GM21825 (cell line): ENCODE measurements around the gene TNPO2.
"Not testable (repeated sequence)": the region's sequence is repeated elsewhere in the genome, so short reads cannot be mapped to it uniquely, and the experiment has no call there.

Experiments
- ATAC-seq: cut with Tn5 transposase; IDR thresholded peaks from one replicate; pipeline ENCODE4 v1.9.1; 2021; ENCODE audit warnings: mild to moderate bottlenecking, moderate library complexity; ENCODE audit not compliant: unreplicated experiment

The TNPO2 gene

GRCh38 chr19:12678039-12678438 lies 45.7 kb downstream of the TNPO2 start:
- ATAC-seq = not testable (repeated sequence)

GRCh38 chr19:12676928-12677327 lies 46.8 kb downstream of the TNPO2 start:
- no peak for ATAC-seq

- ATAC-seq = no peak
Observed at GRCh38 chr19:12676384-12676792, 47.3 kb downstream of the TNPO2 start.

GRCh38 chr19:12675940-12676339 lies 47.8 kb downstream of the TNPO2 start:
- no peak for ATAC-seq

DNA sequence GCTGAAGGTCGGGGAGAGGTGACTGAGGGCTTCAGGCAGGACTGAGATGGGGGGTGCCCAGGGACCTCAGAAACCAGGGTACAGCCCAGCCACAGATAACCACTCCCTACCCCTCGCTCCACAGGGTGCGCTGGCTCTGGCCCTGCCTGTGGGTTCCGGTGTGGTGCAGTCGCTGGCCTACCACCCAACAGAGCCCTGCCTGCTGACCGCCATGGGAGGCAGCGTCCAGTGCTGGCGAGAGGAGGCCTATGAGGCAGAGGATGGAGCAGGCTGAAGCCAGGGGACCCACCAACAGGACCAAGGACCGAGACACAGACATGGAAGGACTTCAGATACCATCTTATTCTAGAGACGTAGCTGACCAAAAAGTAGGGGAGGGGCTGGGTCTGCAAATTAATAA lies 48.3 kb downstream of the TNPO2 start:
- no peak for ATAC-seq

GRCh38 chr19:12672744-12673143 lies 51.0 kb downstream of the TNPO2 start:
- no peak for ATAC-seq

DNA sequence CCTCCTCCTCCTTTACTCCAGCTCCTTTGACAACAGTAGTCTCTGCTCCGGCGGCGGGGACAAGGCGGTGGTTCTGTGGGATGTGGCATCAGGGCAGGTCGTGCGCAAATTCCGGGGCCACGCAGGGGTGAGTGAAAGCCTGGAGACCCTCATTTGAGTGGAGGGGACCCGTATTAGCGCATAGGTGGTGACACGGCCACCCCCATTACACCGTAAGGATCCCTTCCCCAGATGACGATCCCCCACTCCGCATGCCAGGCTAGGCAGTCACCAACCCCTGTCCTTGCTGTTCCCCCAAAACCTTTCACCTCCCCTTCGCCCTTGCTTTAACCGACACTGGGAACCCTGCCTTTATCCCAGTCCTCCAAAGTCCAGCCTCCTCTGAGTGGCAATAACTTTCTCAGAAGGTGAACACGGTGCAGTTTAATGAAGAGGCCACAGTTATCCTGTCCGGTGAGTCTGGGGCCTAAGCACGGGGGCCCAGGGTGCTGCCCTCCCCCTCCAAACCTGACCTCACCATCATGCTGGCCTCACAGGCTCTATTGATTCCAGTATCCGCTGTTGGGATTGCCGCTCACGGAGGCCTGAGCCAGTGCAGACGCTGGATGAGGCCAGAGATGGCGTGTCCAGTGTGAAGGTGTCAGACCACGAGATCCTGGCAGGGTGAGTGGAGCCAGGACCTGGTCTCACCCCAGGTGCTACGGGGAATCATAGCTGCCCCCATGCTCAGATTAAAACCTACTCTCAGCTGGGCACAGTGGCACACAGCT lies 53.4 kb downstream of the TNPO2 start:
- no peak for ATAC-seq

- ATAC-seq = no peak
Observed at GRCh38 chr19:12669270-12670158, 54.2 kb downstream of the TNPO2 start.

- ATAC-seq = no peak
Observed at GRCh38 chr19:12668932-12669269, 54.8 kb downstream of the TNPO2 start.

DNA sequence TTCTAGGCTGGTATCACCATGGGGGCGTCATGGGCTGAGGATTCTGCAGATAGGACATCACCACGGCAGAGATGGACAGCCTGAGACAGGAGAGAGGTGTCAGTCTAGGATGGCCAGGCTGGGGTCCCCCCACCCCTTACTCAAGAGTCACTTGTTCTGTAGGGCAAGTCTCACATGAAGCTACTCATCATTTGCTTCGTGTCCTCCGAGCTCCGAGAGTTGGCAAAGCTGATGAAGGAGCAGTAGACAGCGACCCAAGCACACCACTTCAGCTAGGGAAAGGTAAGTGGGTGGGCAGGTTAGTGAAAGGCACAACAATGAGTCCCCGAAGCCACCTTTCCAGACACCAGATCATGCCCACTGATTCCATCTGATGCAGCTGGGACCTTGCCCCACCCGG lies 55.4 kb downstream of the TNPO2 start:
- ATAC-seq = no peak

- ATAC-seq = no peak
Observed at GRCh38 chr19:12667731-12668302, 55.9 kb downstream of the TNPO2 start.

DNA sequence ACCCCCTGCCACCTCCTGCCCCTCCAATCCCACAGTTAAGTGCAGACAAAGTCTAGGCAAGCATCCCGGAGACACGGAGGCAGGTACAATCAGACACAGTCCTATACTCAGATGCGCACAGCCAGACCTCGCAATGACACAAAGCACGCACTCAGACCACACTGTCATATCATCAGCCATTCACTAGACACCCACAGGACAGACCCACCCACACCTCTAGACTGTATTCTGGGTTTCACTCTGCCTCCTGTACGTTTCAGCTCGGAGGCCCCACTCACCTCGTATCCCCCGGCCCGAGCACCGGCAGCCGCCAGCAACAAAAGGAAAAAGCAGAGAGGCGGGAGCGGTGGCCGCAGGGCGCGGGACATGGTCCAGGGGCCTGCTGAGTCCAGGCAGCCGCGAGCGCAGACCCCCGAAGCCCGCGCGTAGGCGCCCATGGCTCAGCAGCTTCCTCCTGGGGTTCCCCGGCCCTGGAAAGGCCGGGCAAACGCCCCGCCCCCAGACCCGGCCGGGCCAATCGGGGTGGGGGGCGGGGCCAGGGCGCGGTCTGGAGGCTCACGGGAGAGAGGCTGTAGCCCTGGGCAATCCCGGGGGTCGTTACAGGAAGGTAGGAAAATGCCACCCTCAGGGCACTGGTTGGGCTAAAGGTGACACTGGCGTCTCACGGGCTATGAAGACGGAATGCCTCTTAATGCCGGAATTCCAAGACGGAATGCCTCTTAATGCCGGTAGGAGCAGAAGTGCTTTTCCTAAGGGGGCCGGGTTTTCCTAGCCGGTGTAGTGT lies 57.3 kb downstream of the TNPO2 start, which contains the start of the genes MAN2B1 and WDR83:
Gene MAN2B1, minus strand, starts transcription at position 478 of the 784 bp plus-strand sequence. Its CDS starts 41 bp downstream, at position 437.
Gene WDR83, plus strand, starts transcription at position 543 of the 784 bp plus-strand sequence. CDS start 2,984 bp downstream, outside the sequence.
- peak; percentile 48 for ATAC-seq

- ATAC-seq = no peak
Observed at GRCh38 chr19:12665671-12666264, 58.0 kb downstream of the TNPO2 start.

DNA sequence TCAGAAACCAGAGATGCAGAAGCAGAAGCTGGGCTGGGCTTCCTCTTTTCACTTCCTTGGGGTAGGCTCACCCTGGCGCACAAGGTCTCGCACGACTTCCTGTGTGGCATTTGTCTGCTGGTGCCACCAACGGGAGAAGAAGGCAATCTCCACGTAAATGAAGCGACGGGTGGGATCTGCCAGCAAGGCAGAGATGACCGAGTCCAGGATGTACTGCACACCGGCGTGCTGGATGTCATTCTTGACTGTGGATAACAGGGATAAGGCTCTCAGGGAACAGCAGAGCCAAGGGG lies 58.5 kb downstream of the TNPO2 start:
- ATAC-seq = no peak

- no peak for ATAC-seq
Observed at GRCh38 chr19:12664406-12665280, 59.1 kb downstream of the TNPO2 start.

- no peak for ATAC-seq
Observed at GRCh38 chr19:12660980-12661379, 62.8 kb downstream of the TNPO2 start.

GRCh38 chr19:12657966-12658365 lies 65.8 kb downstream of the TNPO2 start:
- ATAC-seq = no peak

GRCh38 chr19:12656899-12657571 lies 66.7 kb downstream of the TNPO2 start:
- ATAC-seq = no peak

GRCh38 chr19:12655546-12655945 lies 68.2 kb downstream of the TNPO2 start:
- ATAC-seq = no peak
